ENCODE measurements around the gene BLMH. TPM values are rescaled to one million over a fixed set of nuclear protein-coding genes. Genes with fewer than 3 reads are reported as not detected.
A peak's percentile ranks its signal among the peaks of the same experiment; 100 is the strongest.

The BLMH gene
- total and polyA plus RNA-seq, 10 of the 15 experiments (the other 5 are each of a cell fraction or from before 2014, with no cell fraction given) = 16.1 to 63.9 (median 54.0) TPM

DNA sequence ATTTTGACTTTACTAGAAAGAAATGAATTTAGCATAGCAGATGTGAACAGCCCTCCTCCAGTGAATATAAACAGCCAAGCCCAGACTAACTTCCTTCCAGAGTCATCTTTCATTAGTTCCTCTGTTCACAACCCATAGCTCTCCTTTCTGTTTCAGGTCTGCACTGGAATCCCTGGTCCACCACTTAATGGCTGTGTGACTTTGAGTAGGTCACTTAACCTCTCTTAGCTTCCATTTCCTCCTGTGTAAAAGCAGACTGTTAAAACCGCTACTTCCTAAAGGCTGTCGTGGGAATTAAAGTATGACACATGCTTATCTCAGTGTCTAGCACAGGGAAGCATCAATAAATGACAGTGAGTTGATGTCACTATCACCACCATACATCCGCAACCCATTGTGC is 63.7 kb downstream of the BLMH start:
- DNase-seq (ENCODE audit: low read depth, low spot score) = no peak
- no peak overlapping the region for H2AFZ ChIP-seq (ENCODE audit: control insufficient read depth, low read depth, low read length)
- in situ Hi-C loops (cut with MboI) (no loop called here), intact Hi-C loops (cut with micrococcal nuclease; ENCODE audit: unreplicated experiment) (no loop called here)
- H3K79me2 ChIP-seq (ENCODE audit: control insufficient read depth, insufficient read depth, low read length) = no peaks in the 10 kb centered on the region
- H3K4me3 ChIP-seq = no peak overlapping the region
- no TSS peak for BruUV-seq (replicated peaks)
- WGBS (ENCODE audit: insufficient coverage, insufficient replicate concordance, low lambda C conversion rate, missing lambda C conversion rate) = 65% methylated on average over 3 of the region's 3 CpGs
- H3K27ac ChIP-seq (ENCODE audit: control insufficient read depth, insufficient read depth) = no peak overlapping the region
- ATAC-seq = 0 out of 3 replicates have a peak, but pooled peaks have one; percentile 22
- RAD21 ChIA-PET (ENCODE audit: unreplicated experiment) = no interaction called here
- H3K36me3 ChIP-seq (ENCODE audit: control insufficient read depth in 2 of 2, insufficient read depth in 2 of 2, low read length in 1 of 2) = no peaks in the 10 kb centered on the region
- POLR2A ChIA-PET = no interaction called here
- no peak overlapping the region for H3K9ac ChIP-seq (ENCODE audit: control insufficient read depth, insufficient read depth, low read length)
- no peaks in the 10 kb centered on the region for H3K27me3 ChIP-seq (replicated peaks in 1 of 2; ENCODE audit: control insufficient read depth in 2 of 2, insufficient read depth in 2 of 2, low read length in 1 of 2)
- no peaks in the 10 kb centered on the region for H3K9me3 ChIP-seq (replicated peaks; ENCODE audit: control insufficient read depth, insufficient read depth, low read length)
- peak; percentile 38 for FAIRE-seq
- no peaks in the 10 kb centered on the region for H4K20me1 ChIP-seq (ENCODE audit: control insufficient read depth, insufficient read depth)
- H3K4me1 ChIP-seq (ENCODE audit: control insufficient read depth, insufficient read depth, low read length) = no peaks in the 10 kb centered on the region
- TF ChIP-seq CREB1 (IDR thresholded peaks at IDR 0.05; ENCODE audit: low read depth) (no peak), ZNF217 (IDR thresholded peaks at IDR 0.05) (no peak), ZZZ3 (IDR thresholded peaks at IDR 0.05; ENCODE audit: control insufficient read depth, insufficient read length, low read depth) (no peak), MXI1 (IDR thresholded peaks at IDR 0.05; ENCODE audit: low read depth, low read length) (no peak), ZNF384 (IDR thresholded peaks at IDR 0.05; ENCODE audit: borderline replicate concordance, low read depth, low read length) (no peak), CBX3 (IDR thresholded peaks at IDR 0.05; ENCODE audit: borderline replicate concordance, low read depth) (no peak), ATF7 (IDR thresholded peaks at IDR 0.05; ENCODE audit: low read depth) (no peak), ETV6 (conservative IDR thresholded peaks at IDR 0.05 in 1 of 2, IDR thresholded peaks at IDR 0.05 in 1 of 2; ENCODE audit: borderline replicate concordance in 1 of 2, low read depth in 1 of 2) (no peak), NFIC (IDR thresholded peaks at IDR 0.05; ENCODE audit: low read depth, low read length) (no peak), NFYB (IDR thresholded peaks at IDR 0.05; ENCODE audit: insufficient read depth, low read depth, low read length) (no peak), CBFB (IDR thresholded peaks at IDR 0.05; ENCODE audit: low read depth) (no peak)
- TF ChIP-seq, protein P1, sequence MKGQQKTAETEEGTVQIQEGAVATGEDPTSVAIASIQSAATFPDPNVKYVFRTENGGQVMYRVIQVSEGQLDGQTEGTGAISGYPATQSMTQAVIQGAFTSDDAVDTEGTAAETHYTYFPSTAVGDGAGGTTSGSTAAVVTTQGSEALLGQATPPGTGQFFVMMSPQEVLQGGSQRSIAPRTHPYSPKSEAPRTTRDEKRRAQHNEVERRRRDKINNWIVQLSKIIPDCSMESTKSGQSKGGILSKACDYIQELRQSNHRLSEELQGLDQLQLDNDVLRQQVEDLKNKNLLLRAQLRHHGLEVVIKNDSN (IDR thresholded peaks at IDR 0.05; ENCODE audit: borderline replicate concordance, extremely low read length, insufficient read depth, low read depth, low read length) = no peak
- TF ChIP-seq, protein P2, sequence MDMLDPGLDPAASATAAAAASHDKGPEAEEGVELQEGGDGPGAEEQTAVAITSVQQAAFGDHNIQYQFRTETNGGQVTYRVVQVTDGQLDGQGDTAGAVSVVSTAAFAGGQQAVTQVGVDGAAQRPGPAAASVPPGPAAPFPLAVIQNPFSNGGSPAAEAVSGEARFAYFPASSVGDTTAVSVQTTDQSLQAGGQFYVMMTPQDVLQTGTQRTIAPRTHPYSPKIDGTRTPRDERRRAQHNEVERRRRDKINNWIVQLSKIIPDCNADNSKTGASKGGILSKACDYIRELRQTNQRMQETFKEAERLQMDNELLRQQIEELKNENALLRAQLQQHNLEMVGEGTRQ (IDR thresholded peaks at IDR 0.05; ENCODE audit: borderline replicate concordance, low read depth, low read length) = no peak
- SMC1A ChIA-PET (ENCODE audit: uncharacterized antibody, unreplicated experiment) = interaction anchor here (1.0 kb wide), 1 partner anchor 123 kb away, joined by 4 read pairs; no protein-coding TSS in a partner anchor
- H3K4me2 ChIP-seq (ENCODE audit: control insufficient read depth, insufficient read depth) = no peak overlapping the region
- CTCF ChIA-PET = no interaction called here

All from GM12878 (cell line).